Stimulated activated CD8-positive, alpha-beta memory T cell treated with anti-CD3 and anti-CD28 coated beads, Interleukin-15, amount 100 ng/mL, for 48 hours (primary cell): ENCODE data around the gene QRSL1.
"Not testable (repeated sequence)": the region's sequence is repeated elsewhere in the genome, so short reads cannot be mapped to it uniquely, and the experiment has no call there.

Experiments used
- DNase-seq, 2 donors: peaks; one replicate each; pipeline ENCODE4 v3.0.0-alpha.2; 2020; ENCODE audit warnings: low read depth in 2 of 2

QRSL1 gene

GRCh38 chr6:106677282-106677681, 47.9 kb downstream of the QRSL1 start:
- no peak for DNase-seq

GRCh38 chr6:106684011-106684410, 54.6 kb downstream of the QRSL1 start:
- DNase-seq, result no peak

GRCh38 chr6:106685833-106686232, 56.5 kb downstream of the QRSL1 start:
- no peak for DNase-seq

GRCh38 chr6:106688177-106688951, 59.0 kb downstream of the QRSL1 start:
- no peak for DNase-seq

- no peak for DNase-seq
These were observed 62.9 kb downstream of the QRSL1 start for GRCh38 chr6:106692112-106692818.

GRCh38 chr6:106692819-106693208, 63.4 kb downstream of the QRSL1 start:
- no peak for DNase-seq

GRCh38 chr6:106693418-106693817, 64.0 kb downstream of the QRSL1 start:
- no peak for DNase-seq

GRCh38 chr6:106694343-106694742, 65.0 kb downstream of the QRSL1 start:
- no peak for DNase-seq

- no peak for DNase-seq
These were observed 71.2 kb downstream of the QRSL1 start for GRCh38 chr6:106700581-106700980.

GRCh38 chr6:106701201-106701600, 71.8 kb downstream of the QRSL1 start:
- DNase-seq, result not testable (repeated sequence)

- no peak for DNase-seq
These were observed 72.7 kb downstream of the QRSL1 start for GRCh38 chr6:106702046-106702445.

- DNase-seq, result no peak
These were observed 73.2 kb downstream of the QRSL1 start for GRCh38 chr6:106702451-106703110.

GRCh38 chr6:106704327-106704726, 74.9 kb downstream of the QRSL1 start:
- DNase-seq, result no peak

GRCh38 chr6:106705156-106705555, 75.8 kb downstream of the QRSL1 start:
- DNase-seq, result no peak

- DNase-seq, result no peak
These were observed 81.2 kb downstream of the QRSL1 start for GRCh38 chr6:106710580-106710979.

GRCh38 chr6:106714281-106714680, 84.9 kb downstream of the QRSL1 start:
- DNase-seq, result no peak

GRCh38 chr6:106715922-106716321, 86.5 kb downstream of the QRSL1 start:
- no peak for DNase-seq

- DNase-seq, result no peak
These were observed 87.6 kb downstream of the QRSL1 start for GRCh38 chr6:106716966-106717365.
